Measurements from ENCODE around the gene FAM171A1.
"Not testable (repeated sequence)": the region's sequence is repeated elsewhere in the genome, so short reads cannot be mapped to it uniquely, and the experiment has no call there.

The FAM171A1 gene

GRCh38 chr10:15344256-15344875, 26.7 kb downstream of the FAM171A1 start:
- ATAC-seq (replicated peaks), result no peak
- no peaks in the 10 kb centered on the region for H3K36me3 Mint-ChIP-seq
- DNase-seq, result no peak
- no peak overlapping the region for H3K4me3 Mint-ChIP-seq
- H3K4me1 Mint-ChIP-seq, result no peaks in the 10 kb centered on the region
- no peak overlapping the region for H3K27ac Mint-ChIP-seq
- peaks cover 24 to 29% of the 10 kb centered on the region in 2 donors for H3K27me3 Mint-ChIP-seq
- H3K9me3 Mint-ChIP-seq, result no peaks in the 10 kb centered on the region

GRCh38 chr10:15342970-15343369, 28.1 kb downstream of the FAM171A1 start:
- no peaks in the 10 kb centered on the region for H3K4me1 Mint-ChIP-seq
- peaks cover 26 to 33% of the 10 kb centered on the region in 2 donors for H3K27me3 Mint-ChIP-seq
- ATAC-seq (replicated peaks), result no peak
- no peaks in the 10 kb centered on the region for H3K9me3 Mint-ChIP-seq
- H3K27ac Mint-ChIP-seq, result no peak overlapping the region
- H3K4me3 Mint-ChIP-seq, result no peak overlapping the region
- no peaks in the 10 kb centered on the region for H3K36me3 Mint-ChIP-seq
- DNase-seq, result no peak

GRCh38 chr10:15341502-15342128, 29.5 kb downstream of the FAM171A1 start:
- ATAC-seq (replicated peaks), result no peak

GRCh38 chr10:15339892-15340291, 31.2 kb downstream of the FAM171A1 start:
- Mint-ChIP-seq H3K4me1 (no peaks in the 10 kb centered on the region), H3K9me3 (no peaks in the 10 kb centered on the region), H3K27ac (no peak overlapping the region)

More at GRCh38 chr10:15341502-15342128, 29.5 kb downstream of the FAM171A1 start:
- Mint-ChIP-seq H3K27ac (no peak overlapping the region), H3K4me3 (no peak overlapping the region), H3K27me3 (peaks cover 26 to 33% of the 10 kb centered on the region in 2 donors), H3K9me3 (no peaks in the 10 kb centered on the region), H3K4me1 (no peaks in the 10 kb centered on the region), H3K36me3 (no peaks in the 10 kb centered on the region)
- DNase-seq, result no peak

DNA sequence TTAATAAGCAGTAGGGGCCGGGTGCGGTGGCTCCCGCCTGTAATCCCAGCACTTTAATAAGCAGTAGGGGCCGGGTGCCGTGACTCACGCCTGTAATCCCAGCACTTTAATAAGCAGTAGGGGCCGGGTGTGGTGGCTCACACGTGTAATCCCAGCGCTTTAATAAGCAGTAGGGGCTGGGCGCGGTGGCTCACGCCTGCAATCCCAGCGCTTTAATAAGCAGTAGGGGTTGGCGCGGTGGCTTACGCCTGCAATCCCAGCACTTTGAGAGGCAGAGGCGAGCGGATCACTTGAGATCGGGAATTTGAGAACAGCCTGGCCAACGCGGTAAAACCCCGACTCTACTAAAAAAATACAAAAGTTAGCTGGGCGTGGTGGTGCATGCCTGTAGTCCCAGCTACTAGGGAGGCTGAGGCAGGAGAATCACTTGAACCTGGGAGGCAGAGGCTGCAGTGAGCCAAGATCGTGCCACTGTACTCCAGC, 33.6 kb downstream of the FAM171A1 start:
- not testable (repeated sequence) for H3K4me3 Mint-ChIP-seq; H3K27ac Mint-ChIP-seq; H3K9me3 Mint-ChIP-seq; H3K36me3 Mint-ChIP-seq; ATAC-seq (replicated peaks); H3K4me1 Mint-ChIP-seq; DNase-seq
- H3K27me3 Mint-ChIP-seq, result peaks cover 18 to 19% of the 10 kb centered on the region in 2 donors

More at GRCh38 chr10:15339892-15340291, 31.2 kb downstream of the FAM171A1 start:
- Mint-ChIP-seq H3K4me3 (no peak overlapping the region), H3K27me3 (peaks cover 16 to 28% of the 10 kb centered on the region in 2 donors), H3K36me3 (no peaks in the 10 kb centered on the region)
- DNase-seq (no peak), ATAC-seq (replicated peaks) (no peak)

- Mint-ChIP-seq H3K4me1 (no peaks in the 10 kb centered on the region), H3K27me3 (peaks cover 12 to 13% of the 10 kb centered on the region in 2 donors), H3K9me3 (no peaks in the 10 kb centered on the region), H3K27ac (no peak overlapping the region), H3K4me3 (no peak overlapping the region), H3K36me3 (no peaks in the 10 kb centered on the region)
- ATAC-seq (replicated peaks) (no peak), DNase-seq (no peak)
Observed at GRCh38 chr10:15336211-15336610, 34.9 kb downstream of the FAM171A1 start.

- Mint-ChIP-seq H3K4me3 (no peak overlapping the region), H3K36me3 (no peaks in the 10 kb centered on the region), H3K9me3 (no peaks in the 10 kb centered on the region), H3K27ac (no peak overlapping the region), H3K4me1 (no peaks in the 10 kb centered on the region), H3K27me3 (peaks cover 11 to 12% of the 10 kb centered on the region in 2 donors)
- no peak for ATAC-seq (replicated peaks)
- no peak for DNase-seq
Observed at GRCh38 chr10:15335508-15335907, 35.6 kb downstream of the FAM171A1 start.

GRCh38 chr10:15334650-15335323, 36.3 kb downstream of the FAM171A1 start:
- H3K27ac Mint-ChIP-seq, result no peak overlapping the region

GRCh38 chr10:15333909-15334649, 37.0 kb downstream of the FAM171A1 start:
- Mint-ChIP-seq H3K4me1 (no peaks in the 10 kb centered on the region), H3K9me3 (no peaks in the 10 kb centered on the region), H3K27ac (no peak overlapping the region), H3K36me3 (no peaks in the 10 kb centered on the region), H3K27me3 (peaks cover 4 to 6% of the 10 kb centered on the region in 2 donors), H3K4me3 (no peak overlapping the region)
- no peak for ATAC-seq (replicated peaks)
- no peak for DNase-seq

More at GRCh38 chr10:15334650-15335323, 36.3 kb downstream of the FAM171A1 start:
- Mint-ChIP-seq H3K4me3 (no peak overlapping the region), H3K27me3 (peaks cover 4 to 12% of the 10 kb centered on the region in 2 donors), H3K9me3 (no peaks in the 10 kb centered on the region), H3K4me1 (no peaks in the 10 kb centered on the region), H3K36me3 (no peaks in the 10 kb centered on the region)
- no peak for DNase-seq
- ATAC-seq (replicated peaks), result no peak

GRCh38 chr10:15333181-15333580, 37.9 kb downstream of the FAM171A1 start:
- not testable (repeated sequence) for H3K27me3 Mint-ChIP-seq; H3K9me3 Mint-ChIP-seq; H3K4me3 Mint-ChIP-seq; H3K36me3 Mint-ChIP-seq; ATAC-seq (replicated peaks); DNase-seq; H3K4me1 Mint-ChIP-seq; H3K27ac Mint-ChIP-seq

DNA sequence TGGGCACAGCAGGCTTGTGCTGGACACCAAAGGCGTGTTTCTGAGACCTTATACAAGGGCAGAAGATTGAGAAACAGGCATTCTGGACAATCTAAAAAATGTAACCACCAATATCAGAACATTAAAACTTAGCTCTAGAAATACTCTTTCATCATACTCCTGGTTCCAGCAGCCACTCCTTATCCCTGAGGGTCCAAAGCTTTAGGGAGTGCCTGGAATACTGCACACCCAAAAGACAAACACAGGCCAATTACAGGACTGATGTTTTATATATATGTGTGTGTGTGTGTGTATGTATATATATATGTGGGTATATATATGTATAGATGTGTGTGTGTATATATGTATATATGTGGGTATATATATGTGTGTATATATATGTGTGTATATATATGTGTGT, 39.6 kb downstream of the FAM171A1 start:
- no peak for DNase-seq
- Mint-ChIP-seq H3K4me3 (no peak overlapping the region), H3K36me3 (no peaks in the 10 kb centered on the region), H3K9me3 (no peaks in the 10 kb centered on the region), H3K27me3 (peaks cover 0 to 4% of the 10 kb centered on the region in 2 donors), H3K4me1 (no peaks in the 10 kb centered on the region), H3K27ac (no peak overlapping the region)
- no peak for ATAC-seq (replicated peaks)

- no peaks in the 10 kb centered on the region for H3K4me1 Mint-ChIP-seq
- no peaks in the 10 kb centered on the region for H3K36me3 Mint-ChIP-seq
- H3K27ac Mint-ChIP-seq, result no peak overlapping the region
- peaks cover 0 to 4% of the 10 kb centered on the region in 2 donors for H3K27me3 Mint-ChIP-seq
- ATAC-seq (replicated peaks) (no peak), DNase-seq (no peak)
- no peak overlapping the region for H3K4me3 Mint-ChIP-seq
- H3K9me3 Mint-ChIP-seq, result no peaks in the 10 kb centered on the region
Observed at GRCh38 chr10:15329437-15329836, 41.7 kb downstream of the FAM171A1 start.

GRCh38 chr10:15325944-15326284, 45.2 kb downstream of the FAM171A1 start:
- H3K27me3 Mint-ChIP-seq, result no peaks in the 10 kb centered on the region
- no peak overlapping the region for H3K27ac Mint-ChIP-seq
- no peaks in the 10 kb centered on the region for H3K36me3 Mint-ChIP-seq
- DNase-seq, result no peak
- H3K4me1 Mint-ChIP-seq, result no peaks in the 10 kb centered on the region
- ATAC-seq (replicated peaks), result no peak
- H3K9me3 Mint-ChIP-seq, result no peaks in the 10 kb centered on the region
- H3K4me3 Mint-ChIP-seq, result no peak overlapping the region

GRCh38 chr10:15325243-15325943, 45.7 kb downstream of the FAM171A1 start:
- DNase-seq, result no peak
- Mint-ChIP-seq H3K4me3 (no peak overlapping the region), H3K36me3 (no peaks in the 10 kb centered on the region), H3K27me3 (no peaks in the 10 kb centered on the region), H3K4me1 (no peaks in the 10 kb centered on the region), H3K27ac (no peak overlapping the region), H3K9me3 (no peaks in the 10 kb centered on the region)
- ATAC-seq (replicated peaks), result no peak

All from stimulated activated naive B cell treated with anti-CD40 and anti-IgM and Interleukin-4, amounts not matched to agents 10 μg/mL and 1 μg/mL and 100 μg/mL, for 72 hours (primary cell).